DND-41 (cell line): Measurements from ENCODE around the gene FGF7.

ENCODE experiments used
- EZH2 ChIP-seq: IDR thresholded peaks from 3 replicates; pipeline ENCODE4 v1.6.1; 2012; ENCODE audit warnings: borderline replicate concordance, low read depth, mild to moderate bottlenecking, moderate library complexity, low read length, inconsistent platforms; ENCODE audit not compliant: severe bottlenecking
- TF ChIP-seq, protein P1 (sequence below): IDR thresholded peaks from 2 replicates; pipeline ENCODE4 v1.5.1; 2012; ENCODE audit warnings: borderline replicate concordance, low read length, moderate library complexity, mild to moderate bottlenecking; ENCODE audit not compliant: poor library complexity, severe bottlenecking; ENCODE audit errors: extremely low read depth

GRCh38 chr15:49423901-49424550 is 984 bp downstream of the FGF7 start:
- TF ChIP-seq, protein P1, sequence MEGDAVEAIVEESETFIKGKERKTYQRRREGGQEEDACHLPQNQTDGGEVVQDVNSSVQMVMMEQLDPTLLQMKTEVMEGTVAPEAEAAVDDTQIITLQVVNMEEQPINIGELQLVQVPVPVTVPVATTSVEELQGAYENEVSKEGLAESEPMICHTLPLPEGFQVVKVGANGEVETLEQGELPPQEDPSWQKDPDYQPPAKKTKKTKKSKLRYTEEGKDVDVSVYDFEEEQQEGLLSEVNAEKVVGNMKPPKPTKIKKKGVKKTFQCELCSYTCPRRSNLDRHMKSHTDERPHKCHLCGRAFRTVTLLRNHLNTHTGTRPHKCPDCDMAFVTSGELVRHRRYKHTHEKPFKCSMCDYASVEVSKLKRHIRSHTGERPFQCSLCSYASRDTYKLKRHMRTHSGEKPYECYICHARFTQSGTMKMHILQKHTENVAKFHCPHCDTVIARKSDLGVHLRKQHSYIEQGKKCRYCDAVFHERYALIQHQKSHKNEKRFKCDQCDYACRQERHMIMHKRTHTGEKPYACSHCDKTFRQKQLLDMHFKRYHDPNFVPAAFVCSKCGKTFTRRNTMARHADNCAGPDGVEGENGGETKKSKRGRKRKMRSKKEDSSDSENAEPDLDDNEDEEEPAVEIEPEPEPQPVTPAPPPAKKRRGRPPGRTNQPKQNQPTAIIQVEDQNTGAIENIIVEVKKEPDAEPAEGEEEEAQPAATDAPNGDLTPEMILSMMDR: no peak
- TF ChIP-seq EZH2: no peak
